ENCODE results near the gene CYBB. TPM values are rescaled to one million over a fixed set of nuclear protein-coding genes. Genes with fewer than 3 reads are reported as not detected.

The CYBB gene
- total RNA-seq, 1 donor, result 1.4 TPM

DNA sequence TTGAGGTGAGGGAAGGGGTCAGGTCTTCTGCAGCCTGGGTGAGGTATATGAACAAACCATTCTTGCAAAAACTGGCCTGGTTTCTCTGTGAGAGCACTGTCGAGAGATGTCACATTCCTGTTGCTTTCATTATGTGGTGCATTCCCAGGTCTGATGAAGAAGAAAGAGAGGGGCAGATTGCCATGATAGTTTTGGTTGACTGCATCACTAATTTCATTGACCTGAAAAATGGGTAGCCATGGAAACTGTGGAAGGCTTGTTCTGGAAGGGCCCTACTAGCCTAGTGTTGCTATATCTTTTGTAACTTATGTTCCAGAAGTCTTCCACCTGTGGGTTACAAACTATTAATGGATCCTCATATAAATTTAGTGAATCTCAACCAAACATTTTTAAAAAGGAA, 32.9 kb upstream of the CYBB start:
- Histone ChIP-seq H4K20me1 (ENCODE audit: insufficient read depth, low read length) (no peaks in the 10 kb centered on the region), H3K4me1 (ENCODE audit: insufficient read depth, low read length) (no peaks in the 10 kb centered on the region), H3K4me3 (ENCODE audit: insufficient read depth, low read length) (no peak overlapping the region), H2AFZ (ENCODE audit: low read length) (no peak overlapping the region), H3K36me3 (ENCODE audit: insufficient read depth, low read length) (no peaks in the 10 kb centered on the region), H3K9me3 (ENCODE audit: low read depth, low read length) (no peaks in the 10 kb centered on the region), H3K4me2 (ENCODE audit: insufficient read depth, low read length) (no peak overlapping the region), H3K79me2 (ENCODE audit: insufficient read depth, low read length) (no peaks in the 10 kb centered on the region), H3K27me3 (ENCODE audit: insufficient read depth, low read length) (no peaks in the 10 kb centered on the region), H3K27ac (ENCODE audit: low read depth, low read length) (no peak overlapping the region)
- DNase-seq (ENCODE audit: insufficient read length, low spot score, missing footprints), result no peak
- TF ChIP-seq, protein P1, sequence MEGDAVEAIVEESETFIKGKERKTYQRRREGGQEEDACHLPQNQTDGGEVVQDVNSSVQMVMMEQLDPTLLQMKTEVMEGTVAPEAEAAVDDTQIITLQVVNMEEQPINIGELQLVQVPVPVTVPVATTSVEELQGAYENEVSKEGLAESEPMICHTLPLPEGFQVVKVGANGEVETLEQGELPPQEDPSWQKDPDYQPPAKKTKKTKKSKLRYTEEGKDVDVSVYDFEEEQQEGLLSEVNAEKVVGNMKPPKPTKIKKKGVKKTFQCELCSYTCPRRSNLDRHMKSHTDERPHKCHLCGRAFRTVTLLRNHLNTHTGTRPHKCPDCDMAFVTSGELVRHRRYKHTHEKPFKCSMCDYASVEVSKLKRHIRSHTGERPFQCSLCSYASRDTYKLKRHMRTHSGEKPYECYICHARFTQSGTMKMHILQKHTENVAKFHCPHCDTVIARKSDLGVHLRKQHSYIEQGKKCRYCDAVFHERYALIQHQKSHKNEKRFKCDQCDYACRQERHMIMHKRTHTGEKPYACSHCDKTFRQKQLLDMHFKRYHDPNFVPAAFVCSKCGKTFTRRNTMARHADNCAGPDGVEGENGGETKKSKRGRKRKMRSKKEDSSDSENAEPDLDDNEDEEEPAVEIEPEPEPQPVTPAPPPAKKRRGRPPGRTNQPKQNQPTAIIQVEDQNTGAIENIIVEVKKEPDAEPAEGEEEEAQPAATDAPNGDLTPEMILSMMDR (IDR thresholded peaks at IDR 0.05; ENCODE audit: extremely low read depth, low read depth, low read length), result no peak

- H3K9me3 ChIP-seq (ENCODE audit: low read depth, low read length), result no peaks in the 10 kb centered on the region
- no peak overlapping the region for H3K4me2 ChIP-seq (ENCODE audit: insufficient read depth, low read length)
- no peak for DNase-seq (ENCODE audit: insufficient read length, low spot score, missing footprints)
- no peaks in the 10 kb centered on the region for H4K20me1 ChIP-seq (ENCODE audit: insufficient read depth, low read length)
- no peak overlapping the region for H3K4me3 ChIP-seq (ENCODE audit: insufficient read depth, low read length)
- H3K36me3 ChIP-seq (ENCODE audit: insufficient read depth, low read length), result no peaks in the 10 kb centered on the region
- H3K27ac ChIP-seq (ENCODE audit: low read depth, low read length), result no peak overlapping the region
- no peaks in the 10 kb centered on the region for H3K4me1 ChIP-seq (ENCODE audit: insufficient read depth, low read length)
- no peaks in the 10 kb centered on the region for H3K27me3 ChIP-seq (ENCODE audit: insufficient read depth, low read length)
- H3K79me2 ChIP-seq (ENCODE audit: insufficient read depth, low read length), result no peaks in the 10 kb centered on the region
- H2AFZ ChIP-seq (ENCODE audit: low read length), result no peak overlapping the region
- TF ChIP-seq, protein P1 (IDR thresholded peaks at IDR 0.05; ENCODE audit: extremely low read depth, low read depth, low read length), result no peak
Measured at GRCh38 chrX:37752281-37752680, 27.6 kb upstream of the CYBB start.

GRCh38 chrX:37752936-37753335, 26.9 kb upstream of the CYBB start:
- Histone ChIP-seq H2AFZ (ENCODE audit: low read length) (no peak overlapping the region), H3K4me1 (ENCODE audit: insufficient read depth, low read length) (no peaks in the 10 kb centered on the region), H3K79me2 (ENCODE audit: insufficient read depth, low read length) (no peaks in the 10 kb centered on the region), H4K20me1 (ENCODE audit: insufficient read depth, low read length) (no peaks in the 10 kb centered on the region), H3K4me3 (ENCODE audit: insufficient read depth, low read length) (no peak overlapping the region), H3K4me2 (ENCODE audit: insufficient read depth, low read length) (no peak overlapping the region), H3K27ac (ENCODE audit: low read depth, low read length) (no peak overlapping the region), H3K27me3 (ENCODE audit: insufficient read depth, low read length) (no peaks in the 10 kb centered on the region), H3K36me3 (ENCODE audit: insufficient read depth, low read length) (no peaks in the 10 kb centered on the region), H3K9me3 (ENCODE audit: low read depth, low read length) (no peaks in the 10 kb centered on the region)
- DNase-seq (ENCODE audit: insufficient read length, low spot score, missing footprints), result no peak
- TF ChIP-seq, protein P1 (IDR thresholded peaks at IDR 0.05; ENCODE audit: extremely low read depth, low read depth, low read length), result no peak

DNA sequence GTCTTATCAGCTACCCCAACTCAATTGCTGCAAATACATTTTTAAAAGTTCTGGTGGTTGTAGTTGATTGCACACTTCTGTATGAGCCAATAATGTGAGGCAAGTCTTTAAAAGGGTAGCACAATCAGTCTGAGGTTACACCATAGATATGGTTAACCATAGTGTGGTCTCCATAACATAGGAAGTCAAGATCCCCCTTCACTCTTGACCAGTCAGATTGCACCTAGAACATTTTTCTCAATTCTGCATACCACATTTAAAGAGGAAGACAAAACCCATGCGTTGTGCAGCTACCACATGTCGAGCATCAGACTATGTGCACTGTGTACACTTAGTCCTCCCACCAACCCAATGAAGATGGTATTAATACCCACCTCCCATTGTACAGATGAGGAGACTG, 26.5 kb upstream of the CYBB start:
- Histone ChIP-seq H3K4me1 (ENCODE audit: insufficient read depth, low read length) (no peaks in the 10 kb centered on the region), H3K4me2 (ENCODE audit: insufficient read depth, low read length) (no peak overlapping the region), H3K36me3 (ENCODE audit: insufficient read depth, low read length) (no peaks in the 10 kb centered on the region), H3K27ac (ENCODE audit: low read depth, low read length) (no peak overlapping the region), H3K9me3 (ENCODE audit: low read depth, low read length) (no peaks in the 10 kb centered on the region), H3K27me3 (ENCODE audit: insufficient read depth, low read length) (no peaks in the 10 kb centered on the region), H3K79me2 (ENCODE audit: insufficient read depth, low read length) (no peaks in the 10 kb centered on the region), H3K4me3 (ENCODE audit: insufficient read depth, low read length) (no peak overlapping the region), H2AFZ (ENCODE audit: low read length) (no peak overlapping the region), H4K20me1 (ENCODE audit: insufficient read depth, low read length) (no peaks in the 10 kb centered on the region)
- no peak for DNase-seq (ENCODE audit: insufficient read length, low spot score, missing footprints)
- TF ChIP-seq, protein P1 (IDR thresholded peaks at IDR 0.05; ENCODE audit: extremely low read depth, low read depth, low read length), result no peak

Measured in osteoblast (primary cell).